Measurements from ENCODE around the gene ZNF511. TPM values are rescaled to one million over a fixed set of nuclear protein-coding genes. Genes with fewer than 3 reads are reported as not detected.

ZNF511 gene

DNA sequence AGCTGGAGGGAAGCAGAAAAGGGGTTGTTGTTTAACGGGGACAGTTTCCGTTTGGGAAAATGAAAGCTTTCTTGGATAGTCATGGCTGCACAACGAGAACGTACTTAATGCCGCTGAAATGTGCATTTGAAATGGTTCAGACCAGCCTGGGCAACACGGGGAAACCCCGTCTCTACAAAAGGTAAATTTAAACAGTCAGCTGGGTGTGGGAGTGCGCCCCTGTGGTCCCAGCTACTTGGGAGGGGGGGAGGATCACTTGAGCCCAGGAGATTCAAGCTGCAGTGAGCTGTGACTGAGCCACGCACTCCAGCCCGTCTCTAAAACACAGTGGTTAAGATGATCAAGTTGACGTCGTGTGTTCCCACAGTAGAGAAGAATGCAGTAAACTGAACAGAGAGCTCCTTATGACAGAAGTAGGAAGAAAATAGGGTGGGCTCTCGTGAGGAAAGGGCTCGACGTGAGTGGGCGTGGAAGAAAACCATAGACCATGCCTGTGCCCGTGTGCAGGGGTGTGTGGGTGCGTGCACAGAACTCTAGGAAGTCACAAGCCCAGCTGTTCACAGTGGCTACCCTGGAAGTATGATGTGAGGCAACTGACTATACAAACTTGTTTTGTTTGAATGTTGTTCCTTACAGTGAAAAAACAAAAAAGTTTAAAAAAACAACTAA lies 53.2 kb downstream of the ZNF511 start:
- Histone ChIP-seq H3K4ac (ENCODE audit: low read depth, low read length) (no peak overlapping the region), H3K27me3 (ENCODE audit: insufficient read depth, low read length, poor library complexity) (no peaks in the 10 kb centered on the region), H4K5ac (ENCODE audit: low read length) (no peak overlapping the region), H3K79me1 (ENCODE audit: low read length) (no peaks in the 10 kb centered on the region), H3K56ac (ENCODE audit: low read length) (no peak overlapping the region), H3K18ac (ENCODE audit: low read length) (no peak overlapping the region), H3K79me2 (ENCODE audit: control insufficient read depth, insufficient read depth, low read length) (no peaks in the 10 kb centered on the region), H2BK5ac (ENCODE audit: low read length) (no peak overlapping the region), H3K23ac (ENCODE audit: low read length) (no peak overlapping the region), H3K9ac (ENCODE audit: low read length) (no peak overlapping the region), H3K4me1 (ENCODE audit: control insufficient read depth, low read depth, low read length) (no peaks in the 10 kb centered on the region), H3K4me2 (ENCODE audit: low read length) (no peak overlapping the region), H3K36me3 (ENCODE audit: control insufficient read depth, insufficient read depth, low read length) (peaks cover 8% of the 10 kb centered on the region), H4K8ac (ENCODE audit: low read depth, low read length) (no peak overlapping the region), H2BK15ac (replicated peaks; ENCODE audit: low read depth) (no peak overlapping the region), H3K4me3 (ENCODE audit: low read length) (no peak overlapping the region), H2AK5ac (ENCODE audit: low read length) (no peak overlapping the region), H2BK120ac (ENCODE audit: low read depth, low read length) (no peak overlapping the region), H3K27ac (ENCODE audit: low read depth, low read length) (no peak overlapping the region)
- no peak for DNase-seq
- WGBS (ENCODE audit: extremely low coverage, insufficient coverage, low lambda C conversion rate), result no CpG with 5 or more reads among the region's 18 CpGs

Small RNA genes lying within 50 kb of the gene (small RNA-seq; reads per million reads assigned to genes)
- not detected for gene BANF1P2 (ENCODE audit: insufficient read depth)
